ENCODE results near the gene RASL10B.

RASL10B gene

GRCh38 chr17:35766489-35766877 is 35.0 kb downstream of the RASL10B start:
- no peak for DNase-seq

GRCh38 chr17:35766903-35767510 is 35.6 kb downstream of the RASL10B start:
- peak; percentile 13 for DNase-seq

GRCh38 chr17:35768797-35769196 is 37.4 kb downstream of the RASL10B start:
- no peak for DNase-seq

GRCh38 chr17:35769895-35770486 is 38.6 kb downstream of the RASL10B start:
- DNase-seq: no peak

- DNase-seq: no peak
Measured at GRCh38 chr17:35773129-35773528, 41.7 kb downstream of the RASL10B start.

- DNase-seq: no peak
Measured at GRCh38 chr17:35773679-35774425, 42.4 kb downstream of the RASL10B start.

- DNase-seq: no peak
Measured at GRCh38 chr17:35774499-35774898, 43.1 kb downstream of the RASL10B start.

- DNase-seq: no peak
Measured at GRCh38 chr17:35775039-35775438, 43.6 kb downstream of the RASL10B start.

GRCh38 chr17:35775583-35775982 is 44.1 kb downstream of the RASL10B start:
- no peak for DNase-seq

- DNase-seq: no peak
Measured at GRCh38 chr17:35778641-35779196, 47.3 kb downstream of the RASL10B start.

- no peak for DNase-seq
Measured at GRCh38 chr17:35780950-35781349, 49.5 kb downstream of the RASL10B start.

- DNase-seq: no peak
Measured at GRCh38 chr17:35784895-35785294, 53.5 kb downstream of the RASL10B start.

GRCh38 chr17:35786941-35787432 is 55.5 kb downstream of the RASL10B start:
- DNase-seq: no peak

GRCh38 chr17:35788477-35789368 is 57.3 kb downstream of the RASL10B start:
- DNase-seq: no peak

GRCh38 chr17:35790841-35791240 is 59.4 kb downstream of the RASL10B start:
- no peak for DNase-seq

- no peak for DNase-seq
Measured at GRCh38 chr17:35791681-35792350, 60.4 kb downstream of the RASL10B start.
